ENCODE data around the gene RAD51B. TPM values are rescaled to one million over a fixed set of nuclear protein-coding genes. Genes with fewer than 3 reads are reported as not detected.

The RAD51B gene
- total and polyA plus RNA-seq, 7 donors: 2.4 to 24.4 (median 7.1) TPM

GRCh38 chr14:68463299-68463698 lies 643.7 kb downstream of the RAD51B start:
- Histone ChIP-seq H3K27me3 (no peaks in the 10 kb centered on the region), H3K36me3 (no peaks in the 10 kb centered on the region), H3K4me1 (peaks cover 0 to 45% (median 30%) of the 10 kb centered on the region in 4 donors), H3K9me3 (no peaks in the 10 kb centered on the region), H3K4me3 (no peak overlapping the region), H3K27ac (no peak overlapping the region)
- no peak for DNase-seq
- no peak for TF ChIP-seq CTCF (IDR thresholded peaks at IDR 0.05)
- TF ChIP-seq EP300 (IDR thresholded peaks at IDR 0.05): no peak
- no peak for TF ChIP-seq POLR2AphosphoS5 (IDR thresholded peaks at IDR 0.05)
- no peak for TF ChIP-seq POLR2A (IDR thresholded peaks at IDR 0.05)
- intact Hi-C loops (cut with DNase I): no loop called here

GRCh38 chr14:68463705-68464374 lies 644.3 kb downstream of the RAD51B start:
- Histone ChIP-seq H3K9me3 (no peaks in the 10 kb centered on the region), H3K36me3 (no peaks in the 10 kb centered on the region), H3K27ac (no peak overlapping the region), H3K27me3 (no peaks in the 10 kb centered on the region), H3K4me3 (no peak overlapping the region), H3K4me1 (peaks cover 0 to 40% (median 24%) of the 10 kb centered on the region in 4 donors)
- DNase-seq: no peak
- intact Hi-C loops (cut with DNase I): no loop called here
- no peak for TF ChIP-seq POLR2AphosphoS5 (IDR thresholded peaks at IDR 0.05)
- TF ChIP-seq EP300 (IDR thresholded peaks at IDR 0.05): no peak
- TF ChIP-seq CTCF (IDR thresholded peaks at IDR 0.05): no peak
- TF ChIP-seq POLR2A (IDR thresholded peaks at IDR 0.05): no peak

- DNase-seq: no peak
- TF ChIP-seq POLR2A (IDR thresholded peaks at IDR 0.05) (no peak), CTCF (IDR thresholded peaks at IDR 0.05) (no peak), EP300 (IDR thresholded peaks at IDR 0.05) (no peak), POLR2AphosphoS5 (IDR thresholded peaks at IDR 0.05) (no peak)
- WGBS, 2 donors: 65 to 89% methylated on average over 2 of the region's 2 CpGs
- Histone ChIP-seq H3K4me1 (peaks cover 0 to 32% (median 16%) of the 10 kb centered on the region in 4 donors), H3K27me3 (no peaks in the 10 kb centered on the region), H3K4me3 (no peak overlapping the region), H3K27ac (no peak overlapping the region), H3K9me3 (no peaks in the 10 kb centered on the region), H3K36me3 (no peaks in the 10 kb centered on the region)
- intact Hi-C loops (cut with DNase I): no loop called here
Measured at GRCh38 chr14:68464711-68465110, 645.1 kb downstream of the RAD51B start.

GRCh38 chr14:68466491-68466977 lies 647.0 kb downstream of the RAD51B start:
- Histone ChIP-seq H3K27me3 (no peaks in the 10 kb centered on the region), H3K4me3 (no peak overlapping the region), H3K4me1 (peaks cover 0 to 22% (median 16%) of the 10 kb centered on the region in 4 donors), H3K27ac (peak overlapping the region; percentile 21 to 74 (median 60)), H3K36me3 (no peaks in the 10 kb centered on the region), H3K9me3 (no peaks in the 10 kb centered on the region)
- intact Hi-C loops (cut with DNase I): no loop called here
- WGBS, 2 donors: 78 to 82% methylated on average over 3 of the region's 3 CpGs
- DNase-seq: no peak
- TF ChIP-seq POLR2A (IDR thresholded peaks at IDR 0.05) (no peak), POLR2AphosphoS5 (IDR thresholded peaks at IDR 0.05) (peak in 2 of 4 donors; percentile 26 to 44), EP300 (IDR thresholded peaks at IDR 0.05) (no peak), CTCF (IDR thresholded peaks at IDR 0.05) (no peak)
